ENCODE measurements around the gene WNT9A. TPM values are rescaled to one million over a fixed set of nuclear protein-coding genes. Genes with fewer than 3 reads are reported as not detected.

Gene WNT9A
- total RNA-seq, 6 donors from 2014 or later: 4.2 to 15.5 (median 10.9) TPM

GRCh38 chr1:227946624-227947385 is 927 bp downstream of the WNT9A start:
- H3K4me1 ChIP-seq: peaks cover 28 to 38% (median 33%) of the 10 kb centered on the region in 4 donors
- H3K27me3 ChIP-seq: peaks cover 0 to 9% (median 1%) of the 10 kb centered on the region in 4 donors
- TF ChIP-seq POLR2AphosphoS5 (IDR thresholded peaks at IDR 0.05): no peak
- TF ChIP-seq, protein P1, sequence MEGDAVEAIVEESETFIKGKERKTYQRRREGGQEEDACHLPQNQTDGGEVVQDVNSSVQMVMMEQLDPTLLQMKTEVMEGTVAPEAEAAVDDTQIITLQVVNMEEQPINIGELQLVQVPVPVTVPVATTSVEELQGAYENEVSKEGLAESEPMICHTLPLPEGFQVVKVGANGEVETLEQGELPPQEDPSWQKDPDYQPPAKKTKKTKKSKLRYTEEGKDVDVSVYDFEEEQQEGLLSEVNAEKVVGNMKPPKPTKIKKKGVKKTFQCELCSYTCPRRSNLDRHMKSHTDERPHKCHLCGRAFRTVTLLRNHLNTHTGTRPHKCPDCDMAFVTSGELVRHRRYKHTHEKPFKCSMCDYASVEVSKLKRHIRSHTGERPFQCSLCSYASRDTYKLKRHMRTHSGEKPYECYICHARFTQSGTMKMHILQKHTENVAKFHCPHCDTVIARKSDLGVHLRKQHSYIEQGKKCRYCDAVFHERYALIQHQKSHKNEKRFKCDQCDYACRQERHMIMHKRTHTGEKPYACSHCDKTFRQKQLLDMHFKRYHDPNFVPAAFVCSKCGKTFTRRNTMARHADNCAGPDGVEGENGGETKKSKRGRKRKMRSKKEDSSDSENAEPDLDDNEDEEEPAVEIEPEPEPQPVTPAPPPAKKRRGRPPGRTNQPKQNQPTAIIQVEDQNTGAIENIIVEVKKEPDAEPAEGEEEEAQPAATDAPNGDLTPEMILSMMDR (IDR thresholded peaks at IDR 0.05): peak; percentile 61 to 88 (median 84)
- TF ChIP-seq POLR2A (IDR thresholded peaks at IDR 0.05): peak in 1 of 4 donors; percentile 23
- TF ChIP-seq EP300 (IDR thresholded peaks at IDR 0.05): no peak
- H3K4me3 ChIP-seq: peak overlapping the region; percentile 43 to 65 (median 56)
- no peaks in the 10 kb centered on the region for H3K36me3 ChIP-seq
- peak; percentile 83 to 95 for DNase-seq
- WGBS, 2 donors: 0 to 4% methylated on average over 41 to 61 of the region's 61 CpGs
- ATAC-seq (ENCODE audit: low FRiP score in 2 of 2): peak; percentile 71 to 88
- H3K27ac ChIP-seq: peak overlapping the region; percentile 52 to 67 (median 64)
- no peaks in the 10 kb centered on the region for H3K9me3 ChIP-seq

DNA sequence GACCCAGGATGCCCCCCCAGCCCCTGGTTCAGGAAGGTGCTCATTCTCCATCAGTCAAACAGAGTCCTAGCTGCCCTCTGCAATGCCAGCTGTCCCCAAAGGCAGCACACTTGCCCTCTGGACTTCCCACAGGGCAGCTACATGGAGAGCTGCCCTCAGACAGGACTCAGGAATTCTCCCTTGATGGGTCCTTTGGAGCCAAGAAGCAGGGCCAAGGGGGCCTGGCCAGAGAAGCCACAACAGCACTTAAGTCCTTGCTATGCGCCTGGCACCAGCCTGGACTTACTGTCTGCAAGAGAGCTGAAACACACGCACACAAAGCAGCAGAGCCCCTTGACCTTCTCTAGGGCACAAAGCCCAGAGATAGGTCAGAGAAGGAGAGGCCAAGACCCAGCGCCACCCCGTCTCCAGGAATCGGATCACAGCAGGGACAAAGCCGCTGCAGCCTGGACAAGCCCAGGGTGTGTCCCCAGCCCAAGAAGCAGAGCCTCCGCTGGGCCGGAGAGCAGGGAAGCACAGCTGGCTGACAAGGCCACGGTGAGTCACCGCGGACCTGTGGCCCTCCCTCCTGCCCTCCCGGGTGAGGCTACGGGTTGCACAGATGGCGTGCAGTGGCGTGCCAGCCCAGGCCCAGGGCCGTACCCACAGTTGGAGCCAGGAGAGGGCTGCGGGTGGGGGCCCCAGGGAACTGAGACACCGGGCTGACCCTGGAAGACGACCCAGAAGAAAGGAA is 1.7 kb downstream of the WNT9A start:
- ATAC-seq (ENCODE audit: low FRiP score in 2 of 2): peak; percentile 68 to 76
- peak; percentile 87 to 88 for DNase-seq
- no peaks in the 10 kb centered on the region for H3K9me3 ChIP-seq
- H3K27me3 ChIP-seq: peaks cover 0 to 9% (median 1%) of the 10 kb centered on the region in 4 donors
- peak in 1 of 4 donors; percentile 12 for TF ChIP-seq POLR2A (IDR thresholded peaks at IDR 0.05)
- TF ChIP-seq, protein P1 (IDR thresholded peaks at IDR 0.05): no peak
- peak overlapping the region in 3 of 4 donors; percentile 52 to 65 (median 61) for H3K4me3 ChIP-seq
- peak overlapping the region; percentile 49 to 67 (median 60) for H3K27ac ChIP-seq
- 17 to 25% methylated on average over 14 to 19 of the region's 19 CpGs for WGBS, 2 donors
- H3K36me3 ChIP-seq: no peaks in the 10 kb centered on the region
- H3K4me1 ChIP-seq: peaks cover 28 to 38% (median 33%) of the 10 kb centered on the region in 4 donors

DNA sequence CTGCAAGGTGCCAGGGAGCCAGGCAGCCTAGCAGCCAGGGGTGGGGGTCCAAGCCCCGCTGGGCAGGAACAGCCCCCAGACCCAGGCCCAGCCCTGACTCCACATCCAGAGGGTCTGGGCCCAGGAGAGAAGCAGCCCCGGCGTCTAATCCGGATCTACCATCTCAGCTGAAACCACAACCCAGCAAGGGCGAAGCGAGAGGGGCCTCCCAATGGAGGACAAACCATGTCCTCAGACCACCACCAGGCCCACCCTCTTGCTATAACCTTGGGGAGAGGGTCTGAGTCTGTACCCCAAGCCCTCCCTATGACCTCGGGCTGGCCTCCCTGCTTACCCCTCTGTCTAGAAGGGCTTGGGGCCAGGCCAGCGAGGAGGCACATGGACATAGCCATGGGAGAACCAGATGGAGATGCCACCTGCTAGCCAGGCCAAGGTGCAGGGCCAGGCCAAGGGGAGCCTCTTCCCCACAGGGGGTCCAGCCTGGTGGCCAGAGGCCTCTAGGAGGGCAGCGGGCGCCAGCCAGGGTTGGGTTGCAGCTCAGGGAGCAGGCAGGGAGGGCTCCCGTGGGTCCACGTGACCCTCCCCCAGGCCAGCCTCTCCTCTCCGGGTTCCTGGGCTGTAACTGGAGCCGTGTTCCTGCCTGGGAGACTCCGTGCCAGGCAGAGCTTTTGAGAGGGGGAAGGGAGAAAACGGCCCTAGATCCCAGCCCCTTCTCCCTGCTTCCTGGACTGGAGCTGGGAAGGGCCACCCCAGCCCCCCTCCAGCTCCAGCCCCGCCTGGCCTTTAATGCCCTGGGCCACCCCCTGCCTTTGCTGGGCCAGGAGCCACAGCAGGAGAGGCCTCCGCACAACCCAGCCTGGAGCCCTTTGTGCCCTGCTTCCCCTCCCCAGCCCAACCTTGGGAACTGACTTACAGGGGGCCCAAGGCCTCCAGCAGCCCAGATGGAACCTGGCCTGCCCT is 2.5 kb downstream of the WNT9A start:
- H3K4me1 ChIP-seq: peaks cover 28 to 38% (median 33%) of the 10 kb centered on the region in 4 donors
- H3K4me3 ChIP-seq: peak overlapping the region in 1 of 4 donors; percentile 61
- ATAC-seq (ENCODE audit: low FRiP score in 2 of 2) (no peak), DNase-seq (peak; percentile 21 to 79)
- WGBS, 2 donors: 83 to 87% methylated on average over 6 to 15 of the region's 18 CpGs
- peak overlapping the region; percentile 49 to 67 (median 60) for H3K27ac ChIP-seq
- no peaks in the 10 kb centered on the region for H3K9me3 ChIP-seq
- H3K27me3 ChIP-seq: peaks cover 0 to 9% (median 1%) of the 10 kb centered on the region in 4 donors
- no peaks in the 10 kb centered on the region for H3K36me3 ChIP-seq
- TF ChIP-seq, protein P1 (IDR thresholded peaks at IDR 0.05): no peak
- TF ChIP-seq POLR2AphosphoS5 (IDR thresholded peaks at IDR 0.05) (no peak), EP300 (IDR thresholded peaks at IDR 0.05) (no peak), POLR2A (IDR thresholded peaks at IDR 0.05) (no peak)

DNA sequence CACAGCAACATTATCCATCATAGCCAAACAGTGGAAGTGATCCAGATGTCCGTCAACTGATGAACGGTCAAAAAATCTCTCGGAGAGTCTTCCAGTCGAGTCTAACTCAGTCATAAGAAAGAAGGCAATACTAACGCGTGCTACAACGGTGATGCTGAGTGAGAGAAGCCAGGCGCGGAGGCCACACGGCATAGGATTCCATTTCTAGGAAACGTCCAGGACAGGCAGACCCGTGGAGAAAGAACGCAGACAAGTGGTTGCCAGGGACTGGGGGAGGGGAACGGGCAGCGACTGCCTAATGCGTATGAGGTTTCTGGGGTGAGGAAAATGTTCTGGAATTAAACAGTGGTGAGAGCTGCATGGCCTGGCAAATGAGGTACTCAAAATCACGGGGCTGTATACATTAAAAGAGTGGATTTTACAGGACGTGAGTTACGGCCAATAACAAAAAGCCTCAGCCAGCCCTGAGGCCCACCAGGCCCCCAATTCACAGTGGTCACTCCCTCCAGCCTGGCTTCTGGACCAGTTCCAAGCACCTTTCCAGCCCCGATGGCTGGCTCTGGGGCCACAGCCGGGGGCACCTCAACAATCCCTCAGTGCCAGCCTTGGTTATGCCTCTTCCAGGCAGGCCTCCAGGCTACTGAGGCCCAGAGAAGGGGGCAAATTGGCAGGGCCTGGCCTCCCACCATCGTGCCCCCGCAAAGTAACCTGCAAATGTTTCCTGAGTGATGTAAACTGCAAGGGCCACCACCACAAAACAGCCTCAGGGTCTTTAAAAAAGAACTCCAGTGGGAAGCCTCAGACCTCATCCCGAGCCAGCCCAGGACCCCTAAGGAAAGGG is 3.4 kb downstream of the WNT9A start:
- DNase-seq (peak in 1 of 2 donors; percentile 20), ATAC-seq (ENCODE audit: low FRiP score in 2 of 2) (no peak)
- Histone ChIP-seq H3K4me1 (peaks cover 28 to 38% (median 33%) of the 10 kb centered on the region in 4 donors), H3K27me3 (peaks cover 0 to 9% (median 1%) of the 10 kb centered on the region in 4 donors), H3K36me3 (no peaks in the 10 kb centered on the region), H3K9me3 (no peaks in the 10 kb centered on the region), H3K4me3 (no peak overlapping the region), H3K27ac (peak overlapping the region in 2 of 4 donors; percentile 49 to 67)
- 85 to 86% methylated on average over 19 to 24 of the region's 24 CpGs for WGBS, 2 donors
- TF ChIP-seq EP300 (IDR thresholded peaks at IDR 0.05) (no peak), POLR2A (IDR thresholded peaks at IDR 0.05) (no peak), POLR2AphosphoS5 (IDR thresholded peaks at IDR 0.05) (no peak)
- TF ChIP-seq, protein P1 (IDR thresholded peaks at IDR 0.05): no peak

Measured in upper lobe of left lung (tissue), 6 donors.